ENCODE results near the gene CAMKMT.

Gene CAMKMT

GRCh38 chr2:44804406-44805265 lies 442.9 kb downstream of the CAMKMT start:
- DNase-seq (ENCODE audit: low read depth): no peak
- no peak overlapping the region for H3K4me3 ChIP-seq (ENCODE audit: low read depth, low read length)
- TF ChIP-seq, protein P1, sequence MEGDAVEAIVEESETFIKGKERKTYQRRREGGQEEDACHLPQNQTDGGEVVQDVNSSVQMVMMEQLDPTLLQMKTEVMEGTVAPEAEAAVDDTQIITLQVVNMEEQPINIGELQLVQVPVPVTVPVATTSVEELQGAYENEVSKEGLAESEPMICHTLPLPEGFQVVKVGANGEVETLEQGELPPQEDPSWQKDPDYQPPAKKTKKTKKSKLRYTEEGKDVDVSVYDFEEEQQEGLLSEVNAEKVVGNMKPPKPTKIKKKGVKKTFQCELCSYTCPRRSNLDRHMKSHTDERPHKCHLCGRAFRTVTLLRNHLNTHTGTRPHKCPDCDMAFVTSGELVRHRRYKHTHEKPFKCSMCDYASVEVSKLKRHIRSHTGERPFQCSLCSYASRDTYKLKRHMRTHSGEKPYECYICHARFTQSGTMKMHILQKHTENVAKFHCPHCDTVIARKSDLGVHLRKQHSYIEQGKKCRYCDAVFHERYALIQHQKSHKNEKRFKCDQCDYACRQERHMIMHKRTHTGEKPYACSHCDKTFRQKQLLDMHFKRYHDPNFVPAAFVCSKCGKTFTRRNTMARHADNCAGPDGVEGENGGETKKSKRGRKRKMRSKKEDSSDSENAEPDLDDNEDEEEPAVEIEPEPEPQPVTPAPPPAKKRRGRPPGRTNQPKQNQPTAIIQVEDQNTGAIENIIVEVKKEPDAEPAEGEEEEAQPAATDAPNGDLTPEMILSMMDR (IDR thresholded peaks at IDR 0.05; ENCODE audit: low read depth, low read length, missing control alignments): no peak

DNA sequence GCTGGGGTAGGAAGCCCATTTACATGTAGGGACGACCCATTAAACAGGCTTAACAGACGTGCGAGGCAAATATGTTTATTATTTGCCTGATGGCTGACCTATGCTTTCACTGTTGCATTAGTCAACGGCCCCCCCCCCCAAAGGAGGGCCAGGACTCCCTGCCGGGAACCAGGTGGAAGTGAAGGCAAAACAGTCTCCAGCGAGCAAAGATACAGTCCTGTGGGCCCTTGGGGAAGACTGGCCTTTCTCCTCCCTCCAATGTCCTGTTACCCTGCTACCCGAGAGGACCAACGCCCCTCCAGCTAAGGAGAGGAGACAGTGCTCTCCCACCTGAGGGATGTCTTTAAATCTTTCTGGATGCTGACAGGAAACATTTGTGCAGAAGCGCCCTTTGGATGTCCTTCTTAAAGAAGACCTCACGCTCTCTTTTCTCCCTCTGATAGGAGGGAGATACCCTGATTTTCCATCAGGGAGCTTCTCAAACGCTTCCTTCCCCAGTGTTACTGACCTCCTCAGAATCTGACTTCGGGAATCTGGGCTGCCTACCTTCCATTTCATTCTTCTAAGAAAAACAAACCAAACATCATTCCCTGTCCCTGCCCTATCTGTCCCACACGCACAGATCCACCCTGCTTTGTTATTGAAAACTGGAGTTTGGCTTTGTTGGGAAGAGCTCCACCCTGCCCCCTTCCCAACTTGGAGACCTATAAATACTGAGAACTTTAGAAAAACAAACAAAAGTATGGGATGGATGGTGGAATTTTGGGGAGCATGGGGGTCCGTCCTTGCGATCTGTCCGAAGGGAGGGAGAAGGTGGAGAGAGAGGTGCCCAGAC lies 443.9 kb downstream of the CAMKMT start:
- TF ChIP-seq, protein P1 (IDR thresholded peaks at IDR 0.05; ENCODE audit: low read depth, low read length, missing control alignments): no peak
- no peak overlapping the region for H3K4me3 ChIP-seq (ENCODE audit: low read depth, low read length)
- no peak for DNase-seq (ENCODE audit: low read depth)

DNA sequence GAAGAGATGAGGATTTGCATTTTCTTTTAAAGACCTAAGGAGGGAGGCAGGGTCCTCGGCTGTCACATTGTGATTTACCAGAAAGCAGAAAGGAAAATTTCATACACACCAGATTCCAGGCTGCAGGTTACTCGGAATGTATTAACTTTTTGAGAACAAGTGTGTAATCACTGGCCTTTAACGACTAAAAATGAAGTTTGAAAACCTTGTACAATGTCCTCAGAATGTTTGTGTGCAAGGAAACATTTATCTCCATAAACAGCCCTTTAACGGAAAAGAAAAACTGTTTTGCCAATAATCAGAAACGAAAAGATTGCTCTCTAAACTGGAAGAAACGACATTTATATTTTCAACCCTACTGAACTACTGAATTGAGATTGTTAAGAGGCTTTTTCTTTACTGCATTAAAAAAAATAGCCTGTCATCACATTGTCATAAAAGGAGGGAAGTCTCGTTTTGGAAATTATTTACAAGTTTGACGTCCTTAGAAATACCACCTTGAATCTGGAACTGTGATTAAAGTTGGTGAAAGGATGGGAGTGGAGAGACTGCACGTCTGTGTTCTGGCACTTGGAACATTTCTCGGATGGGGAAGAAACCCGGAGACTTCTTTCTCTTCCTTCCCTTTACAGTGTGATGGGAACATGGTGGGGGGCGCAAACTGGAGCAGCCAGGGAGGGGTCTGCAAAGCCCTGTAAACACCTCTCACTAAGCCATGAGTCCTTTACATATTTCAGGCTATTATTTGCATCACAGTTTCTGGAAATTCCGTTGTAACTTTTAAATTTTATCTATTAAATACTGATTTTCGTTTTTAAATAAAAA lies 445.7 kb downstream of the CAMKMT start:
- H3K4me3 ChIP-seq (ENCODE audit: low read depth, low read length): no peak overlapping the region
- TF ChIP-seq, protein P1 (IDR thresholded peaks at IDR 0.05; ENCODE audit: low read depth, low read length, missing control alignments): no peak
- DNase-seq (ENCODE audit: low read depth): no peak

DNA sequence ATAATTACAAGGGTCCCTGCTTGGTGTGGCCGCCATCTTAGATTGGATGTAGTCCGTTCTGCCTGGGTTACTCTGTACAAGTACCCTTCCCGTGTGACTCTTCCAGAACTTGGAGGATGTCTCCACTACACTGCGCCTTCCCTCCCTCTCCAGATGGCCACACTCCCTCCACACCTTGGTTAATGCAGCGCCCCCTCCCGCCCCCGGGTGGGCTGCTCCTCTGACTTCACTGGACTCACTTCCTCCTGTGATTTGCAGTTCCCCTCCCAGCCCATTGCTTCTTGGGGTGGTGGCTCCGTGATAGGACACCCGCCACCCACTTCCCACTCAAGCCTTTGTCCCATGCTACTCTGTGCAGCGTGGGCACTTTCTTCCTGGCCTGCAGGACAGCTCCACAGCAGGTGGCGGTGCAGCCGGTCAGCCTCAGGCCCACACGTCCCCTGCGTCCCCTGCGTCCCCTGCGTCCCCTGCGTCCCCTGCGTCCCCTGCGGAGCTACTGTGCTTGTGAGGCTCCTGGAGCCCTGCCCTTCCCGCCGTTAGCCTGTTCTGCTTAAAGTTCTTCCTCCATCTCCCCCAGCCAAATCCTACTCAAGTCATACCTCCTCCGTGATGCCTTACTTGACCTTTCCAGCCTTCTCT lies 449.3 kb downstream of the CAMKMT start:
- no peak overlapping the region for H3K4me3 ChIP-seq (ENCODE audit: low read depth, low read length)
- TF ChIP-seq, protein P1 (IDR thresholded peaks at IDR 0.05; ENCODE audit: low read depth, low read length, missing control alignments): no peak
- no peak for DNase-seq (ENCODE audit: low read depth)

GRCh38 chr2:44813165-44813564 lies 451.4 kb downstream of the CAMKMT start:
- H3K4me3 ChIP-seq (ENCODE audit: low read depth, low read length): no peak overlapping the region
- no peak for DNase-seq (ENCODE audit: low read depth)
- TF ChIP-seq, protein P1 (IDR thresholded peaks at IDR 0.05; ENCODE audit: low read depth, low read length, missing control alignments): no peak

DNA sequence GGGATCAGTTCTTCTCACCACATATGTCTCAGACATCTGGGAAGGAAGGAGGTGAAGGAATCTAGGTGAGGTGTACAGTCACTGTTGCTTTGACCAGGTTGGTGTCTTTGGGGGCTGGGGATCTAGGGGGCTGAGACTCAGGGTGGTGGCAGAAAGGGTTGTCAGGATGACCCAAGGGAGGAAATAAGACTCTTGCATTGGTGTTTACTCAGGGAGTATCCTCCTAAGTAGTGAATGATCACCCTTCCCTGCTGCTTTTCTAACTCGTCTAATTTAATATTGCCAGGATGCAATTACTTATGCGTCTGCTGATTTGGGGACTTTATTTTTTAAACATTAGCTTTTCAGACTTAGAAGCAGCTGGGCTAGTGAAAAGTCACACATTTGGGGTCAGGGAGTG lies 451.9 kb downstream of the CAMKMT start:
- TF ChIP-seq, protein P1 (IDR thresholded peaks at IDR 0.05; ENCODE audit: low read depth, low read length, missing control alignments): no peak
- H3K4me3 ChIP-seq (ENCODE audit: low read depth, low read length): no peak overlapping the region
- no peak for DNase-seq (ENCODE audit: low read depth)

All from GM12864 (cell line).